Measurements from ENCODE around the gene EYA3.

GRCh38 chr1:27971674-27972073, 116.7 kb downstream of the EYA3 start:
- TF ChIP-seq POLR2AphosphoS5 (IDR thresholded peaks at IDR 0.05) (no peak), POLR2A (IDR thresholded peaks at IDR 0.05; ENCODE audit: low read depth) (no peak), EP300 (IDR thresholded peaks at IDR 0.05) (no peak)
- TF ChIP-seq, protein P1, sequence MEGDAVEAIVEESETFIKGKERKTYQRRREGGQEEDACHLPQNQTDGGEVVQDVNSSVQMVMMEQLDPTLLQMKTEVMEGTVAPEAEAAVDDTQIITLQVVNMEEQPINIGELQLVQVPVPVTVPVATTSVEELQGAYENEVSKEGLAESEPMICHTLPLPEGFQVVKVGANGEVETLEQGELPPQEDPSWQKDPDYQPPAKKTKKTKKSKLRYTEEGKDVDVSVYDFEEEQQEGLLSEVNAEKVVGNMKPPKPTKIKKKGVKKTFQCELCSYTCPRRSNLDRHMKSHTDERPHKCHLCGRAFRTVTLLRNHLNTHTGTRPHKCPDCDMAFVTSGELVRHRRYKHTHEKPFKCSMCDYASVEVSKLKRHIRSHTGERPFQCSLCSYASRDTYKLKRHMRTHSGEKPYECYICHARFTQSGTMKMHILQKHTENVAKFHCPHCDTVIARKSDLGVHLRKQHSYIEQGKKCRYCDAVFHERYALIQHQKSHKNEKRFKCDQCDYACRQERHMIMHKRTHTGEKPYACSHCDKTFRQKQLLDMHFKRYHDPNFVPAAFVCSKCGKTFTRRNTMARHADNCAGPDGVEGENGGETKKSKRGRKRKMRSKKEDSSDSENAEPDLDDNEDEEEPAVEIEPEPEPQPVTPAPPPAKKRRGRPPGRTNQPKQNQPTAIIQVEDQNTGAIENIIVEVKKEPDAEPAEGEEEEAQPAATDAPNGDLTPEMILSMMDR (IDR thresholded peaks at IDR 0.05), result no peak
